H9 (cell line): ENCODE data around the gene LRRFIP1. TPM values are rescaled to one million over a fixed set of nuclear protein-coding genes. Genes with fewer than 3 reads are reported as not detected.
A peak's percentile ranks its signal among the peaks of the same experiment; 100 is the strongest.

Source experiments
- DNase-seq: peaks from one replicate; pipeline ENCODE4 v3.0.0-alpha.2; 2017
- H2AFZ ChIP-seq: one replicate; pipeline ENCODE4 v1.6.1; 2013; ENCODE audit warnings: mild to moderate bottlenecking, low read length, control low read depth, moderate library complexity
- H2AK5ac ChIP-seq: 2 replicates; pipeline ENCODE4 v1.6.1; 2013; ENCODE audit warnings: low read length, control low read depth, mixed read lengths; ENCODE audit not compliant: insufficient read length
- H2BK120ac ChIP-seq: one replicate; pipeline ENCODE4 v1.6.1; 2013; ENCODE audit warnings: low read depth, mild to moderate bottlenecking, low read length, control low read depth, inconsistent platforms; ENCODE audit not compliant: poor library complexity, severe bottlenecking
- H2BK12ac ChIP-seq: 2 replicates; pipeline ENCODE4 v1.6.1; 2013; ENCODE audit warnings: low read length, control low read depth, mixed read lengths, low read depth; ENCODE audit not compliant: insufficient read length
- H2BK15ac ChIP-seq: 2 replicates; pipeline ENCODE4 v1.6.1; 2013; ENCODE audit warnings: low read depth, low read length, control low read depth
- H2BK20ac ChIP-seq: one replicate; pipeline ENCODE4 v1.6.1; 2013; ENCODE audit warnings: low read depth, mild to moderate bottlenecking, low read length, control low read depth, inconsistent platforms; ENCODE audit not compliant: poor library complexity, severe bottlenecking
- H2BK5ac ChIP-seq: 2 replicates; pipeline ENCODE4 v1.6.1; 2013; ENCODE audit warnings: low read length, control low read depth, mixed read lengths; ENCODE audit not compliant: insufficient read length
- H3K14ac ChIP-seq: 2 replicates; pipeline ENCODE4 v1.6.1; 2013; ENCODE audit warnings: low read length, control low read depth; ENCODE audit not compliant: insufficient read depth
- H3K18ac ChIP-seq: 2 replicates; pipeline ENCODE4 v1.6.1; 2013; ENCODE audit warnings: low read depth, mild to moderate bottlenecking, mixed read lengths, low read length, control low read depth; ENCODE audit not compliant: insufficient read length
- H3K23ac ChIP-seq: 2 replicates; pipeline ENCODE4 v1.6.1; 2013; ENCODE audit warnings: low read length, control low read depth, mixed read lengths, low read depth; ENCODE audit not compliant: insufficient read length
- H3K23me2 ChIP-seq: 2 replicates; pipeline ENCODE4 v1.6.1; 2013; ENCODE audit warnings: low read depth, mild to moderate bottlenecking, mixed read lengths, low read length, control low read depth; ENCODE audit not compliant: insufficient read length, poor library complexity, severe bottlenecking
- H3K27ac ChIP-seq: 2 replicates; pipeline ENCODE4 v1.5.1; 2013; ENCODE audit warnings: low read length, control low read depth, mixed read lengths, low read depth; ENCODE audit not compliant: insufficient read length
- H3K27me3 ChIP-seq: 2 replicates; pipeline ENCODE4 v1.6.1; 2013; ENCODE audit warnings: low read length, control low read depth, inconsistent platforms; ENCODE audit not compliant: insufficient read depth
- H3K4ac ChIP-seq: 2 replicates; pipeline ENCODE4 v1.6.1; 2013; ENCODE audit warnings: low read depth, mild to moderate bottlenecking, control low read depth, inconsistent platforms, low read length, moderate library complexity
- H3K4me1 ChIP-seq: 2 replicates; pipeline ENCODE4 v1.6.1; 2013; ENCODE audit warnings: low read length, control low read depth, inconsistent platforms; ENCODE audit not compliant: insufficient read depth
- H3K4me2 ChIP-seq: 2 replicates; pipeline ENCODE4 v1.6.1; 2013; ENCODE audit warnings: low read length, control low read depth, mixed read lengths; ENCODE audit not compliant: insufficient read length, insufficient read depth
- H3K56ac ChIP-seq: 2 replicates; pipeline ENCODE4 v1.6.1; 2013; ENCODE audit warnings: low read depth, mild to moderate bottlenecking, mixed read lengths, low read length, control low read depth; ENCODE audit not compliant: insufficient read length
- H3K79me1 ChIP-seq: 2 replicates; pipeline ENCODE4 v1.6.1; 2013; ENCODE audit warnings: low read depth, mild to moderate bottlenecking, moderate library complexity, low read length, control low read depth, inconsistent platforms; ENCODE audit not compliant: insufficient read depth, poor library complexity, severe bottlenecking
- H3K79me2 ChIP-seq: 2 replicates; pipeline ENCODE4 v1.6.1; 2013; ENCODE audit warnings: low read length, control low read depth, inconsistent platforms; ENCODE audit not compliant: insufficient read depth
- H3K9ac ChIP-seq: 2 replicates; pipeline ENCODE4 v1.6.1; 2013; ENCODE audit warnings: low read length, control low read depth, mixed read lengths; ENCODE audit not compliant: insufficient read length; ENCODE audit errors: extremely low read depth
- H3K9me3 ChIP-seq: one replicate; pipeline ENCODE4 v1.6.1; 2013; ENCODE audit warnings: low read depth, low read length, inconsistent platforms; ENCODE audit not compliant: control insufficient read depth
- H3T11ph ChIP-seq: one replicate; pipeline ENCODE4 v1.6.1; 2013; ENCODE audit warnings: mild to moderate bottlenecking, low read length, control low read depth, inconsistent platforms
- H4K20me1 ChIP-seq: one replicate; pipeline ENCODE4 v1.6.1; 2013; ENCODE audit not compliant: control insufficient read depth, insufficient read length, insufficient read depth
- H4K5ac ChIP-seq: 2 replicates; pipeline ENCODE4 v1.6.1; 2013; ENCODE audit warnings: low read depth, mild to moderate bottlenecking, mixed read lengths, low read length, control low read depth; ENCODE audit not compliant: insufficient read length
- H4K8ac ChIP-seq: replicated peaks from 2 replicates; pipeline ENCODE4 v1.6.1; 2013; ENCODE audit warnings: low read length, control low read depth, mixed read lengths, low read depth; ENCODE audit not compliant: insufficient read length
- H4K91ac ChIP-seq: 2 replicates; pipeline ENCODE4 v1.6.1; 2013; ENCODE audit warnings: low read depth, mild to moderate bottlenecking, moderate library complexity, mixed read lengths, low read length, control low read depth; ENCODE audit not compliant: insufficient read length
- H3K27ac Mint-ChIP-seq, 3 experiments: 2 replicates in 2 of 3; 3 replicates in 1 of 3; pipeline ENCODE4 v1.8.0; 2020 to 2021; ENCODE audit warnings: mixed read lengths in 3 of 3, mild to moderate bottlenecking in 1 of 3, moderate library complexity in 1 of 3
- H3K27me3 Mint-ChIP-seq: 2 replicates; pipeline ENCODE4 v1.8.0; 2021; ENCODE audit warnings: low read depth, mild to moderate bottlenecking, moderate library complexity, mixed read lengths
- H3K36me3 Mint-ChIP-seq, 3 experiments: 2 replicates in 2 of 3; 3 replicates in 1 of 3; pipeline ENCODE4 v1.8.0; 2020 to 2021; ENCODE audit warnings: low read depth in 3 of 3, mixed read lengths in 3 of 3; ENCODE audit not compliant: insufficient read depth in 1 of 3
- H3K4me1 Mint-ChIP-seq, 2 experiments: 2 replicates each; pipeline ENCODE4 v1.8.0; 2020; ENCODE audit warnings: mixed read lengths in 2 of 2
- H3K4me3 Mint-ChIP-seq, 2 experiments: 2 replicates in 1 of 2; 3 replicates in 1 of 2; pipeline ENCODE4 v1.8.0; 2020 to 2021; ENCODE audit warnings: mild to moderate bottlenecking in 2 of 2, mixed read lengths in 2 of 2, moderate library complexity in 1 of 2
- H3K9me3 Mint-ChIP-seq, 2 experiments: 2 replicates in 1 of 2; 3 replicates in 1 of 2; pipeline ENCODE4 v1.8.0; 2020; ENCODE audit warnings: mild to moderate bottlenecking in 2 of 2, mixed read lengths in 2 of 2, moderate library complexity in 1 of 2
- WGBS: extraction: QIAGEN DNeasy Blood & Tissue Kit; methylation state at CpG from one replicate; pipeline ENCODE4 v1.1.7; 2013; ENCODE audit warnings: missing lambda C conversion rate, low lambda C conversion rate, mixed read lengths; ENCODE audit not compliant: insufficient read length; ENCODE audit errors: extremely low coverage; 5-methylcytosine and 5-hydroxymethylcytosine counted together
- total RNA-seq: library from RNA; stranded (reverse); gene quantifications from 2 replicates; pipeline ENCODE4 v1.2.1, GENCODE V29; 2021
- TF ChIP-seq, protein P1 (sequence below): fragments of 200-600 bp; sonication (generic); conservative IDR thresholded peaks from 3 replicates; pipeline ENCODE4 v1.8.0; 2021; ENCODE audit warnings: antibody characterized with exemption, mild to moderate bottlenecking

The LRRFIP1 gene
- total RNA-seq, 1 experiment from 2014 or later = 38.5 TPM

DNA sequence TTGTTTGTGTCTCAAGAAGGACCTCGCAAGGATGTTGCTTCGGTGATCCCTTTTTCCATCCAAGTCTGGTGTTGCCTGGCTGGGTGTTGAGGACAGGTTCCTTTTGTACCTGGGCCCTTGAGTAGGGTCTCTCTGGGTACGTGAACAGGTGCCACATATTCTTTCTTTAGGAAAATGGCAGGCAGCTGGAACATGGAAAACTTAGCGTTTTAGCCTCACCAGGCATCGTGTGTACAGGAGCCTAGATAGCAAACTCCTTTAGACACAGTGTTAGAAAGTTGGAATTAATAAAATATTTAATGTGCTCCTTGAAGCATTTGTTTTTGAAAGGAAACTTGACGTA, 116.9 kb downstream of the LRRFIP1 start:
- Mint-ChIP-seq H3K4me1 (peaks cover 22 to 26% of the 10 kb centered on the region in 2 experiments), H3K27ac (no peak overlapping the region), H3K27me3 (no peaks in the 10 kb centered on the region), H3K36me3 (peaks cover 6 to 12% (median 10%) of the 10 kb centered on the region in 3 experiments; a peak in 6 of 7 replicates), H3K9me3 (no peaks in the 10 kb centered on the region), H3K4me3 (no peak overlapping the region)
- H3K56ac ChIP-seq = no peak overlapping the region
- H3K4me2 ChIP-seq = no peak overlapping the region
- no peak overlapping the region for H3K18ac ChIP-seq
- H3K23ac ChIP-seq = no peak overlapping the region
- no CpG with 5 or more reads among the region's 6 CpGs for WGBS
- TF ChIP-seq, protein P1, sequence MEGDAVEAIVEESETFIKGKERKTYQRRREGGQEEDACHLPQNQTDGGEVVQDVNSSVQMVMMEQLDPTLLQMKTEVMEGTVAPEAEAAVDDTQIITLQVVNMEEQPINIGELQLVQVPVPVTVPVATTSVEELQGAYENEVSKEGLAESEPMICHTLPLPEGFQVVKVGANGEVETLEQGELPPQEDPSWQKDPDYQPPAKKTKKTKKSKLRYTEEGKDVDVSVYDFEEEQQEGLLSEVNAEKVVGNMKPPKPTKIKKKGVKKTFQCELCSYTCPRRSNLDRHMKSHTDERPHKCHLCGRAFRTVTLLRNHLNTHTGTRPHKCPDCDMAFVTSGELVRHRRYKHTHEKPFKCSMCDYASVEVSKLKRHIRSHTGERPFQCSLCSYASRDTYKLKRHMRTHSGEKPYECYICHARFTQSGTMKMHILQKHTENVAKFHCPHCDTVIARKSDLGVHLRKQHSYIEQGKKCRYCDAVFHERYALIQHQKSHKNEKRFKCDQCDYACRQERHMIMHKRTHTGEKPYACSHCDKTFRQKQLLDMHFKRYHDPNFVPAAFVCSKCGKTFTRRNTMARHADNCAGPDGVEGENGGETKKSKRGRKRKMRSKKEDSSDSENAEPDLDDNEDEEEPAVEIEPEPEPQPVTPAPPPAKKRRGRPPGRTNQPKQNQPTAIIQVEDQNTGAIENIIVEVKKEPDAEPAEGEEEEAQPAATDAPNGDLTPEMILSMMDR = 0 out of 3 replicates have a peak, but pooled peaks have one; percentile 1
- H3K27ac ChIP-seq = no peak overlapping the region
- H3K9ac ChIP-seq = no peak overlapping the region
- no peak overlapping the region for H3K4ac ChIP-seq
- no peak overlapping the region for H4K91ac ChIP-seq
- no peak overlapping the region for H4K5ac ChIP-seq
- no peak overlapping the region for H2AFZ ChIP-seq
- no peaks in the 10 kb centered on the region for H3K9me3 ChIP-seq
- no peak overlapping the region for H2BK15ac ChIP-seq
- H3T11ph ChIP-seq = no peak overlapping the region
- no peaks in the 10 kb centered on the region; the same call in 1 of the 2 replicates for H3K79me2 ChIP-seq
- H4K20me1 ChIP-seq = no peaks in the 10 kb centered on the region
- H2BK5ac ChIP-seq = no peak overlapping the region
- no peaks in the 10 kb centered on the region for H3K23me2 ChIP-seq
- no peak overlapping the region for H2BK20ac ChIP-seq
- H4K8ac ChIP-seq = no peak overlapping the region
- no peaks in the 10 kb centered on the region; the same call in 1 of the 2 replicates for H3K4me1 ChIP-seq
- no peak for DNase-seq
- no peak overlapping the region for H2BK12ac ChIP-seq
- no peak overlapping the region for H2AK5ac ChIP-seq
- no peaks in the 10 kb centered on the region for H3K27me3 ChIP-seq
- H3K14ac ChIP-seq = no peak overlapping the region
- no peaks in the 10 kb centered on the region for H3K79me1 ChIP-seq
- no peak overlapping the region for H2BK120ac ChIP-seq
